BE2C (cell line): ENCODE data around the gene LCN1. TPM values are rescaled to one million over a fixed set of nuclear protein-coding genes. Genes with fewer than 3 reads are reported as not detected.
A peak's percentile ranks its signal among the peaks of the same experiment; 100 is the strongest.

Experiments
- DNase-seq: peaks from one replicate; pipeline ENCODE4 v3.0.0-alpha.2; 2020
- H3K27me3 ChIP-seq: fragments of 250-450 bp; sonication (Bioruptor Pico); 2 replicates; pipeline ENCODE4 v1.5.1; 2020; ENCODE audit warnings: mild to moderate bottlenecking
- H3K36me3 ChIP-seq: fragments of 250-450 bp; sonication (Bioruptor Pico); 2 replicates; pipeline ENCODE4 v1.5.1; 2020; ENCODE audit warnings: mild to moderate bottlenecking
- H3K4me1 ChIP-seq: fragments of 250-450 bp; sonication (Bioruptor Pico); 2 replicates; pipeline ENCODE4 v1.5.1; 2020
- H3K4me3 ChIP-seq: 2 replicates; pipeline ENCODE4 v1.5.1; 2011; ENCODE audit warnings: low read depth, low read length
- H3K9me3 ChIP-seq: fragments of 250-450 bp; sonication (Bioruptor Pico); 2 replicates; pipeline ENCODE4 v1.5.1; 2020
- polyA plus RNA-seq: library from polyadenylated mRNA; unstranded; fragments of >200 nt; gene quantifications from one replicate; pipeline ENCODE4 v1.2.1, GENCODE V29; 2012; ENCODE audit warnings: low read depth, missing spikeins; ENCODE audit not compliant: insufficient read length, insufficient read depth
- TF ChIP-seq, protein P1 (sequence below): IDR thresholded peaks from 2 replicates; pipeline ENCODE4 v1.5.1; 2012; ENCODE audit warnings: mild to moderate bottlenecking, low read depth, low read length

LCN1 gene
- polyA plus RNA-seq = 13.4 TPM

DNA sequence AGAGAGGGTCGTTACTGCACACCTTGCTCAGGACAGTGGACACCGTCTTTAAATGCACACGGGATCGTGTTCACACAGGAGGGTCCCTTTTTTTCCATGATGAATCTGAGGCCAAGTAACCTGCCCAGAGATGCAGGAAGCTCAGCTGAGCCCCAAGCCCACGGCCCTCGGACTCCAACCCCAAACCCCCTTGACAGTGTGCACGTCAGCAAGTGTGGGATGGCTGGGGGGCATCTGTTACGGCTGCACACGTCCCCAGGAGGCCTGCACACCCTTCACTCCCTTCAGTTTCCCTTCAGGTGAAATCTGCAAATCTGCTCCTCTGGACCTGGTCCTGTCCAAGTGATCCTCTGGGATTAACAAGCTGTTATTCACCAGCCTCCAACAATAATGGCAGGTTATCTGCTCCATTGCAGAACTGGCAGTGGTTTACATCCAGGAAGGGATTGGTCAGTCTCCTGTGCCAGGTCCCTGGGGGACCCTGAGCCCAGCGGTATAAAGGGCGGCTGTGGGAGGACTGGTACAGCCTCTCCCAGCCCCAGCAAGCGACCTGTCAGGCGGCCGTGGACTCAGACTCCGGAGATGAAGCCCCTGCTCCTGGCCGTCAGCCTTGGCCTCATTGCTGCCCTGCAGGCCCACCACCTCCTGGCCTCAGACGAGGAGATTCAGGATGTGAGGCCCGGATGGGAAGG is at the start of gene LCN1:
TSS of gene LCN1 (plus strand) at position 525 of the 692 bp plus-strand sequence. CDS start at position 583, 58 bp downstream.
- TF ChIP-seq, protein P1, sequence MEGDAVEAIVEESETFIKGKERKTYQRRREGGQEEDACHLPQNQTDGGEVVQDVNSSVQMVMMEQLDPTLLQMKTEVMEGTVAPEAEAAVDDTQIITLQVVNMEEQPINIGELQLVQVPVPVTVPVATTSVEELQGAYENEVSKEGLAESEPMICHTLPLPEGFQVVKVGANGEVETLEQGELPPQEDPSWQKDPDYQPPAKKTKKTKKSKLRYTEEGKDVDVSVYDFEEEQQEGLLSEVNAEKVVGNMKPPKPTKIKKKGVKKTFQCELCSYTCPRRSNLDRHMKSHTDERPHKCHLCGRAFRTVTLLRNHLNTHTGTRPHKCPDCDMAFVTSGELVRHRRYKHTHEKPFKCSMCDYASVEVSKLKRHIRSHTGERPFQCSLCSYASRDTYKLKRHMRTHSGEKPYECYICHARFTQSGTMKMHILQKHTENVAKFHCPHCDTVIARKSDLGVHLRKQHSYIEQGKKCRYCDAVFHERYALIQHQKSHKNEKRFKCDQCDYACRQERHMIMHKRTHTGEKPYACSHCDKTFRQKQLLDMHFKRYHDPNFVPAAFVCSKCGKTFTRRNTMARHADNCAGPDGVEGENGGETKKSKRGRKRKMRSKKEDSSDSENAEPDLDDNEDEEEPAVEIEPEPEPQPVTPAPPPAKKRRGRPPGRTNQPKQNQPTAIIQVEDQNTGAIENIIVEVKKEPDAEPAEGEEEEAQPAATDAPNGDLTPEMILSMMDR = no peak
- DNase-seq = no peak
- no peaks in the 10 kb centered on the region for H3K36me3 ChIP-seq
- H3K4me1 ChIP-seq = no peaks in the 10 kb centered on the region; the same call in 1 of the 2 replicates
- H3K9me3 ChIP-seq = no peaks in the 10 kb centered on the region
- H3K27me3 ChIP-seq = no peaks in the 10 kb centered on the region
- no peak within 1 kb of the TSS for H3K4me3 ChIP-seq

GRCh38 chr9:135471791-135472640 is 49.2 kb upstream of the LCN1 start:
- Histone ChIP-seq H3K4me3 (peak overlapping the region; percentile 35), H3K4me1 (peaks cover 7% of the 10 kb centered on the region)

GRCh38 chr9:135473972-135474543 is 47.2 kb upstream of the LCN1 start:
- Histone ChIP-seq H3K4me3 (no peak overlapping the region), H3K4me1 (peaks cover 7% of the 10 kb centered on the region), H3K36me3 (no peaks in the 10 kb centered on the region), H3K9me3 (no peaks in the 10 kb centered on the region), H3K27me3 (peaks cover 2% of the 10 kb centered on the region)
- TF ChIP-seq, protein P1 = no peak
- no peak for DNase-seq

More at GRCh38 chr9:135471791-135472640, 49.2 kb upstream of the LCN1 start:
- no peaks in the 10 kb centered on the region for H3K36me3 ChIP-seq
- no peaks in the 10 kb centered on the region for H3K9me3 ChIP-seq
- TF ChIP-seq, protein P1 = no peak
- H3K27me3 ChIP-seq = no peaks in the 10 kb centered on the region
- DNase-seq = no peak

GRCh38 chr9:135474915-135475314 is 46.3 kb upstream of the LCN1 start:
- H3K4me3 ChIP-seq = no peak overlapping the region
- TF ChIP-seq, protein P1 = peak; percentile 80
- no peaks in the 10 kb centered on the region for H3K9me3 ChIP-seq
- peak; percentile 77 for DNase-seq
- H3K4me1 ChIP-seq = peaks cover 7% of the 10 kb centered on the region
- no peaks in the 10 kb centered on the region for H3K36me3 ChIP-seq
- peaks cover 4% of the 10 kb centered on the region for H3K27me3 ChIP-seq

DNA sequence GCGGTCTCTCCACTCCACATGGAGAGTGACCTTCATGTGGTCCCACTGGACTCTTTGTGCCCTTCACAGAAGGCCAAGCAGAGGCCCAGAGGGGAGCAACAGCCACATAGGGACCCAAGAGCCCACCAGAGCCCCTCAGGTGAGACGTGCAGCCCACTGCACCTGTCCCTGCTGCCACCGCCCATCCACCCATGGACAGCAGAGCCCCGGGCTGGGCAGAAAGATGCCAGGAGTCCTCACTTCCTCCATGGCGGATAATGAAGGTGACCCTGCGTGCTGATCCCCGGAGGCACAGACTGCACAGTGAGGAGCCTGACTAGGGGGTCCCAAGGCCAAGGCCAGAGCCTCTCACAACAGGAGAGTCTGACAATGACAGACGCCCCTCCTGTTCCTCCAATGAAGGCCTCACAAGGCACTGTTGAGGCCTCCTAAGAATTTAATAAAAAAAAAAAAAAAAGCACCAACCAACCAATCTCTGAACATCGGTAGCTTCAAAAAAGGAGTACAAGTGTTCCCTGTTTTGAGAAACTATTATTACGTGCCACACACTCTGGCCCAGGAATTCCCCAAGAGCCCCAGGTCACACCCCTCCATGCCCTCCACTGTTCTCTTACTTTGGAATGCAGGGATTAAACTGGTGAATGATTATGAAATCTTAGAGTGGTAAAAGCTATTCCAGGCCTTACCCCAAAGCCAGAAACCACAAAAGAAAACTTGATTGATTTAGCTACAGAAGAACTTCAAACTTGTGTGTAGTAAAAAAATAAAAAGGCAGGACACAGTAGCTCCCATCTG is 44.5 kb upstream of the LCN1 start:
- DNase-seq = no peak
- Histone ChIP-seq H3K27me3 (peaks cover 4% of the 10 kb centered on the region), H3K4me1 (peaks cover 5% of the 10 kb centered on the region), H3K4me3 (no peak overlapping the region), H3K36me3 (no peaks in the 10 kb centered on the region), H3K9me3 (no peaks in the 10 kb centered on the region)
- TF ChIP-seq, protein P1 = no peak
